Duodenal mucosa (tissue), 2 donors: ENCODE data around the gene PCID2.

ENCODE experiments used
- H3K27ac ChIP-seq: one replicate; pipeline ENCODE4 v1.7.0; 2013; ENCODE audit warnings: low read depth, low read length
- H3K27me3 ChIP-seq, 2 donors: one replicate each; pipeline ENCODE4 v1.7.0; 2013; ENCODE audit warnings: low read length in 2 of 2, control low read depth in 1 of 2; ENCODE audit not compliant: insufficient read depth in 2 of 2, control insufficient read depth in 1 of 2
- H3K36me3 ChIP-seq, 2 donors: one replicate each; pipeline ENCODE4 v1.7.0; 2013; ENCODE audit warnings: low read length in 2 of 2, control low read depth in 1 of 2; ENCODE audit not compliant: insufficient read depth in 2 of 2, control insufficient read depth in 1 of 2
- H3K4me1 ChIP-seq, 2 donors: one replicate each; pipeline ENCODE4 v1.7.0; 2013; ENCODE audit warnings: low read length in 2 of 2, control low read depth in 1 of 2; ENCODE audit not compliant: insufficient read depth in 2 of 2, control insufficient read depth in 1 of 2
- H3K4me3 ChIP-seq, 2 donors: one replicate each; pipeline ENCODE4 v1.7.0; 2013; ENCODE audit warnings: low read length in 2 of 2, low read depth in 1 of 2
- H3K9ac ChIP-seq, 2 donors: one replicate each; pipeline ENCODE4 v1.7.0; 2013; ENCODE audit warnings: low read length in 2 of 2, low read depth in 1 of 2
- H3K9me3 ChIP-seq, 2 donors: one replicate each; pipeline ENCODE4 v1.7.0; 2013; ENCODE audit warnings: low read length in 2 of 2, control low read depth in 1 of 2; ENCODE audit not compliant: control insufficient read depth in 1 of 2

PCID2 gene

GRCh38 chr13:113220141-113220598 lies 11.7 kb upstream of the PCID2 start:
- peaks cover 28 to 34% of the 10 kb centered on the region in 2 donors for H3K4me1 ChIP-seq
- peak overlapping the region in 1 of 2 donors; percentile 5 for H3K4me3 ChIP-seq
- H3K9ac ChIP-seq: peak overlapping the region in 1 of 2 donors; percentile 2
- no peak overlapping the region for H3K27ac ChIP-seq
- H3K9me3 ChIP-seq: no peaks in the 10 kb centered on the region
- peaks cover 10 to 51% of the 10 kb centered on the region in 2 donors for H3K36me3 ChIP-seq
- no peaks in the 10 kb centered on the region for H3K27me3 ChIP-seq

GRCh38 chr13:113219256-113219940 lies 10.9 kb upstream of the PCID2 start:
- Histone ChIP-seq H3K4me3 (no peak overlapping the region), H3K4me1 (peaks cover 28 to 35% of the 10 kb centered on the region in 2 donors), H3K27me3 (no peaks in the 10 kb centered on the region), H3K27ac (no peak overlapping the region), H3K36me3 (peaks cover 8 to 44% of the 10 kb centered on the region in 2 donors), H3K9ac (peak overlapping the region in 1 of 2 donors; percentile 2), H3K9me3 (no peaks in the 10 kb centered on the region)

GRCh38 chr13:113218586-113218985 lies 10.1 kb upstream of the PCID2 start:
- no peak overlapping the region for H3K9ac ChIP-seq
- H3K27ac ChIP-seq: no peak overlapping the region
- H3K36me3 ChIP-seq: peaks cover 10 to 37% of the 10 kb centered on the region in 2 donors
- no peak overlapping the region for H3K4me3 ChIP-seq
- peaks cover 28 to 35% of the 10 kb centered on the region in 2 donors for H3K4me1 ChIP-seq
- no peaks in the 10 kb centered on the region for H3K27me3 ChIP-seq
- H3K9me3 ChIP-seq: no peaks in the 10 kb centered on the region

GRCh38 chr13:113216254-113217048 lies 8.0 kb upstream of the PCID2 start:
- Histone ChIP-seq H3K27me3 (no peaks in the 10 kb centered on the region), H3K27ac (no peak overlapping the region), H3K36me3 (peaks cover 12 to 22% of the 10 kb centered on the region in 2 donors), H3K4me3 (no peak overlapping the region), H3K9me3 (no peaks in the 10 kb centered on the region), H3K4me1 (peaks cover 29 to 35% of the 10 kb centered on the region in 2 donors), H3K9ac (no peak overlapping the region)

- H3K4me1 ChIP-seq: peaks cover 31 to 36% of the 10 kb centered on the region in 2 donors
- no peak overlapping the region for H3K27ac ChIP-seq
Observed at GRCh38 chr13:113211774-113212173, 3.3 kb upstream of the PCID2 start.

GRCh38 chr13:113210833-113211232 lies 2.4 kb upstream of the PCID2 start:
- Histone ChIP-seq H3K27ac (no peak overlapping the region), H3K4me1 (peaks cover 25 to 34% of the 10 kb centered on the region in 2 donors), H3K36me3 (peaks cover 8 to 12% of the 10 kb centered on the region in 2 donors), H3K4me3 (peak overlapping the region in 1 of 2 donors; percentile 84), H3K9ac (peak overlapping the region in 1 of 2 donors; percentile 55), H3K27me3 (no peaks in the 10 kb centered on the region), H3K9me3 (no peaks in the 10 kb centered on the region)

More at GRCh38 chr13:113211774-113212173, 3.3 kb upstream of the PCID2 start:
- Histone ChIP-seq H3K9ac (no peak overlapping the region), H3K9me3 (no peaks in the 10 kb centered on the region), H3K27me3 (no peaks in the 10 kb centered on the region), H3K4me3 (no peak overlapping the region), H3K36me3 (peaks cover 8 to 9% of the 10 kb centered on the region in 2 donors)

- H3K9ac ChIP-seq: peak overlapping the region; percentile 45 to 55
Observed at GRCh38 chr13:113209759-113210421, 1.4 kb upstream of the PCID2 start.

GRCh38 chr13:113209336-113209758 lies 878 bp upstream of the PCID2 start, which contains the start of gene CUL4A:
TSS of gene CUL4A (plus strand) at chr13:113209613. CDS start at chr13:113209628, 15 bp downstream.
- peak within 1 kb of the TSS; percentile 98 for H3K27ac ChIP-seq
- peaks cover 19 to 28% of the 10 kb centered on the region in 2 donors for H3K4me1 ChIP-seq
- H3K27me3 ChIP-seq: no peaks in the 10 kb centered on the region
- H3K9ac ChIP-seq: peak within 1 kb of the TSS; percentile 81 to 96
- H3K9me3 ChIP-seq: no peaks in the 10 kb centered on the region
- peaks cover 8 to 18% of the 10 kb centered on the region in 2 donors for H3K36me3 ChIP-seq
- H3K4me3 ChIP-seq: peak within 1 kb of the TSS; percentile 89

More at GRCh38 chr13:113209759-113210421, 1.4 kb upstream of the PCID2 start:
- Histone ChIP-seq H3K4me3 (peak overlapping the region; percentile 77 to 84), H3K27ac (peak overlapping the region; percentile 79), H3K27me3 (no peaks in the 10 kb centered on the region), H3K36me3 (peaks cover 8 to 15% of the 10 kb centered on the region in 2 donors), H3K9me3 (no peaks in the 10 kb centered on the region), H3K4me1 (peaks cover 19 to 28% of the 10 kb centered on the region in 2 donors)

- H3K4me3 ChIP-seq: peak overlapping the region; percentile 89
- peaks cover 19 to 28% of the 10 kb centered on the region in 2 donors for H3K4me1 ChIP-seq
Observed at GRCh38 chr13:113207890-113208420, 514 bp downstream of the PCID2 start.

More at GRCh38 chr13:113207890-113208420, 514 bp downstream of the PCID2 start:
- peak overlapping the region; percentile 81 to 96 for H3K9ac ChIP-seq
- H3K36me3 ChIP-seq: peaks cover 3 to 24% of the 10 kb centered on the region in 2 donors
- no peaks in the 10 kb centered on the region for H3K9me3 ChIP-seq
- no peaks in the 10 kb centered on the region for H3K27me3 ChIP-seq
- peak overlapping the region; percentile 98 for H3K27ac ChIP-seq
